Muscle layer of duodenum (tissue), 2 donors: Measurements from ENCODE around the gene CASP8.
A peak's percentile ranks its signal among the peaks of the same experiment; 100 is the strongest.

Experiments used
- H3K27ac ChIP-seq: one replicate; pipeline ENCODE4 v1.7.0; 2013; ENCODE audit warnings: mild to moderate bottlenecking, low read length
- H3K27me3 ChIP-seq: one replicate; pipeline ENCODE4 v1.7.0; 2013; ENCODE audit warnings: low read depth, mild to moderate bottlenecking, control low read depth, low read length
- H3K36me3 ChIP-seq, 2 donors: one replicate each; pipeline ENCODE4 v1.7.0; 2013; ENCODE audit warnings: low read length in 2 of 2, control low read depth in 1 of 2, mild to moderate bottlenecking in 1 of 2; ENCODE audit not compliant: insufficient read depth in 2 of 2, control insufficient read depth in 1 of 2
- H3K4me1 ChIP-seq, 2 donors: one replicate each; pipeline ENCODE4 v1.7.0; 2013; ENCODE audit warnings: low read length in 2 of 2, mild to moderate bottlenecking in 2 of 2, control low read depth in 1 of 2, moderate library complexity in 1 of 2; ENCODE audit not compliant: insufficient read depth in 2 of 2, control insufficient read depth in 1 of 2
- H3K4me3 ChIP-seq, 2 donors: one replicate each; pipeline ENCODE4 v1.7.0; 2013; ENCODE audit warnings: low read length in 2 of 2, low read depth in 1 of 2, mild to moderate bottlenecking in 1 of 2
- H3K9me3 ChIP-seq, 2 donors: one replicate each; pipeline ENCODE4 v1.7.0; 2013; ENCODE audit warnings: low read length in 2 of 2, control low read depth in 1 of 2, mild to moderate bottlenecking in 1 of 2; ENCODE audit not compliant: control insufficient read depth in 1 of 2
- donor health status: healthy.

CASP8 gene

GRCh38 chr2:201261906-201262305, 1.6 kb downstream of the CASP8 start:
- Histone ChIP-seq H3K4me3 (peak overlapping the region; percentile 18 to 46), H3K27ac (no peak overlapping the region), H3K27me3 (no peaks in the 10 kb centered on the region), H3K36me3 (peaks cover 3 to 5% of the 10 kb centered on the region in 2 donors), H3K9me3 (no peaks in the 10 kb centered on the region), H3K4me1 (peaks cover 3 to 8% of the 10 kb centered on the region in 2 donors)

GRCh38 chr2:201262718-201263117, 2.4 kb downstream of the CASP8 start:
- Histone ChIP-seq H3K4me3 (no peak overlapping the region), H3K4me1 (peaks cover under 1 to 8% of the 10 kb centered on the region in 2 donors), H3K27ac (no peak overlapping the region), H3K27me3 (no peaks in the 10 kb centered on the region), H3K36me3 (peaks cover 5 to 8% of the 10 kb centered on the region in 2 donors), H3K9me3 (no peaks in the 10 kb centered on the region)

- Histone ChIP-seq H3K9me3 (no peaks in the 10 kb centered on the region), H3K4me1 (peaks cover 0 to 8% of the 10 kb centered on the region in 2 donors), H3K27me3 (no peaks in the 10 kb centered on the region)
Observed at GRCh38 chr2:201263779-201264178, 3.4 kb downstream of the CASP8 start.

GRCh38 chr2:201264472-201265173, 4.3 kb downstream of the CASP8 start:
- Histone ChIP-seq H3K27me3 (no peaks in the 10 kb centered on the region), H3K4me1 (peaks cover 0 to 3% of the 10 kb centered on the region in 2 donors), H3K9me3 (no peaks in the 10 kb centered on the region), H3K27ac (no peak overlapping the region), H3K36me3 (peaks cover 12% of the 10 kb centered on the region in 2 donors), H3K4me3 (no peak overlapping the region)

More at GRCh38 chr2:201263779-201264178, 3.4 kb downstream of the CASP8 start:
- Histone ChIP-seq H3K36me3 (peaks cover 5% of the 10 kb centered on the region in 2 donors), H3K27ac (no peak overlapping the region), H3K4me3 (no peak overlapping the region)

- Histone ChIP-seq H3K9me3 (no peaks in the 10 kb centered on the region), H3K27ac (no peak overlapping the region), H3K4me1 (peaks cover 0 to under 1% of the 10 kb centered on the region in 2 donors), H3K4me3 (no peak overlapping the region), H3K36me3 (peaks cover 16 to 20% of the 10 kb centered on the region in 2 donors), H3K27me3 (no peaks in the 10 kb centered on the region)
Observed at GRCh38 chr2:201266629-201267028, 6.3 kb downstream of the CASP8 start.

GRCh38 chr2:201267278-201268030, 7.1 kb downstream of the CASP8 start:
- no peak overlapping the region for H3K4me3 ChIP-seq
- no peaks in the 10 kb centered on the region for H3K9me3 ChIP-seq
- H3K36me3 ChIP-seq: peaks cover 19 to 21% of the 10 kb centered on the region in 2 donors
- no peaks in the 10 kb centered on the region for H3K27me3 ChIP-seq
- no peaks in the 10 kb centered on the region for H3K4me1 ChIP-seq
- H3K27ac ChIP-seq: no peak overlapping the region

- H3K4me3 ChIP-seq: no peak overlapping the region
- no peak overlapping the region for H3K27ac ChIP-seq
- no peaks in the 10 kb centered on the region for H3K4me1 ChIP-seq
- peaks cover 30 to 40% of the 10 kb centered on the region in 2 donors for H3K36me3 ChIP-seq
- no peaks in the 10 kb centered on the region for H3K9me3 ChIP-seq
- no peaks in the 10 kb centered on the region for H3K27me3 ChIP-seq
Observed at GRCh38 chr2:201269764-201270163, 9.4 kb downstream of the CASP8 start.

GRCh38 chr2:201270293-201271001, 10.1 kb downstream of the CASP8 start:
- Histone ChIP-seq H3K27ac (no peak overlapping the region), H3K27me3 (no peaks in the 10 kb centered on the region), H3K4me1 (no peaks in the 10 kb centered on the region), H3K9me3 (no peaks in the 10 kb centered on the region), H3K4me3 (no peak overlapping the region), H3K36me3 (peaks cover 37 to 41% of the 10 kb centered on the region in 2 donors)

- Histone ChIP-seq H3K4me1 (no peaks in the 10 kb centered on the region), H3K9me3 (no peaks in the 10 kb centered on the region), H3K27me3 (no peaks in the 10 kb centered on the region), H3K27ac (no peak overlapping the region), H3K36me3 (peaks cover 42 to 50% of the 10 kb centered on the region in 2 donors), H3K4me3 (no peak overlapping the region)
Observed at GRCh38 chr2:201271917-201272316, 11.6 kb downstream of the CASP8 start.

GRCh38 chr2:201273330-201273983, 13.1 kb downstream of the CASP8 start:
- Histone ChIP-seq H3K4me3 (no peak overlapping the region), H3K4me1 (no peaks in the 10 kb centered on the region), H3K9me3 (no peaks in the 10 kb centered on the region), H3K36me3 (peaks cover 45 to 53% of the 10 kb centered on the region in 2 donors), H3K27me3 (no peaks in the 10 kb centered on the region), H3K27ac (no peak overlapping the region)

- Histone ChIP-seq H3K4me3 (no peak overlapping the region), H3K9me3 (no peaks in the 10 kb centered on the region), H3K27ac (no peak overlapping the region), H3K27me3 (no peaks in the 10 kb centered on the region), H3K4me1 (no peaks in the 10 kb centered on the region), H3K36me3 (peaks cover 41 to 55% of the 10 kb centered on the region in 2 donors)
Observed at GRCh38 chr2:201275069-201275468, 14.7 kb downstream of the CASP8 start.
